Osteoblast (primary cell): ENCODE measurements around the gene LTBP1. TPM values are rescaled to one million over a fixed set of nuclear protein-coding genes. Genes with fewer than 3 reads are reported as not detected.

Source experiments
- DNase-seq: peaks from one replicate; pipeline ENCODE4 v3.0.0; 2011; ENCODE audit warnings: low spot score, mixed read lengths; ENCODE audit not compliant: insufficient read length; ENCODE audit errors: missing footprints
- H2AFZ ChIP-seq: 2 replicates; pipeline ENCODE4 v1.6.0; 2011; ENCODE audit warnings: mild to moderate bottlenecking, low read length
- H3K27ac ChIP-seq: 2 replicates; pipeline ENCODE4 v1.5.1; 2011; ENCODE audit warnings: mild to moderate bottlenecking, low read depth, low read length, moderate library complexity
- H3K27me3 ChIP-seq: 2 replicates; pipeline ENCODE4 v1.6.0; 2012; ENCODE audit warnings: mild to moderate bottlenecking, control low read depth, inconsistent platforms, low read length, moderate library complexity; ENCODE audit not compliant: insufficient read depth
- H3K36me3 ChIP-seq: 2 replicates; pipeline ENCODE4 v1.5.1; 2011; ENCODE audit warnings: mild to moderate bottlenecking, low read length, control low read depth, moderate library complexity; ENCODE audit not compliant: insufficient read depth
- H3K4me1 ChIP-seq: 2 replicates; pipeline ENCODE4 v1.5.1; 2011; ENCODE audit warnings: mild to moderate bottlenecking, low read length, control low read depth, moderate library complexity; ENCODE audit not compliant: insufficient read depth
- H3K4me2 ChIP-seq: 2 replicates; pipeline ENCODE4 v1.6.0; 2011; ENCODE audit warnings: mild to moderate bottlenecking, low read length; ENCODE audit not compliant: insufficient read depth
- H3K4me3 ChIP-seq: fragments of 200-600 bp; sonication (generic); 3 replicates; pipeline ENCODE4 v1.5.1; 2012; ENCODE audit warnings: mild to moderate bottlenecking, low read length, inconsistent platforms; ENCODE audit not compliant: insufficient read depth
- H3K79me2 ChIP-seq: 2 replicates; pipeline ENCODE4 v1.6.0; 2012; ENCODE audit warnings: mild to moderate bottlenecking, low read length, control low read depth, inconsistent platforms; ENCODE audit not compliant: insufficient read depth
- H3K9me3 ChIP-seq: 2 replicates; pipeline ENCODE4 v1.5.1; 2011; ENCODE audit warnings: low read depth, low read length, control low read depth
- H4K20me1 ChIP-seq: 2 replicates; pipeline ENCODE4 v1.6.0; 2012; ENCODE audit warnings: mild to moderate bottlenecking, low read length, control low read depth; ENCODE audit not compliant: insufficient read depth
- total RNA-seq: library from RNA; depleted of rRNA; stranded (reverse); fragments of >200 nt; gene quantifications from 2 replicates; pipeline ENCODE4 v1.2.3, GENCODE V29; 2012
- TF ChIP-seq, protein P1 (sequence below): IDR thresholded peaks from 2 replicates; pipeline ENCODE4 v1.5.1; 2011; ENCODE audit warnings: mild to moderate bottlenecking, low read depth, low read length, moderate library complexity; ENCODE audit errors: extremely low read depth

Gene LTBP1
- total RNA-seq, 1 donor = 224 TPM

DNA sequence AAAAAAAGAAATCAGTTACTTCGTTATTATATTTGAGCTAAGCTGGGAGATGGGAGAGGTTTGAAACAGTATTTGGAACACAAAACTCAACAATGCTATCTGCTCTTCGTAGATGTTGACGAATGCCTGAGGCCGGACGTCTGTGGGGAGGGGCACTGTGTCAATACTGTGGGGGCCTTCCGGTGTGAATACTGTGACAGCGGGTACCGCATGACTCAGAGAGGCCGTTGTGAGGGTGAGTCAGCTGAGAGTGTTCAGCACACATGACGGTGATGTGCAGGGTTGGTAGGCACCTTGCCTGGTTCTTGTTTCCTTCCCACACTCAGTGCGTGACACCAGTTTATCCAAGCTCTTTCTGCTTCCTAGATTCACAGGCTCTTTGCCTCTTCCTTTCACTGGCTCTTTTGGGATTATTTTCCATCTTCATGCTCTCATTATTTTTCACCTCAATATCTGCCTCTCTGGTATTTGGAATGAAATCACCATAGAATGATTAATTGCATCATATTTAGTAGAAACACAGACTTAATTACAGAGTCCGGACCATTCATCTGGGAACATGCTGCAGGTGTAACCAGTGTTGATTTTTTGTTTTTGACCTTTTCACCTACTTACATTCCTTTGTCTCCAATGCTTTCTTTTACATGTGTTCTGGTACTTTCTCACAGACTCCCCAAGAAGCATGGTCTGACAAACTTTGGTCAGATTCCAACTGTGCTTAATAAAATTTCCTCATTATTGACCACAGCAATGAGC, 329.1 kb downstream of the LTBP1 start:
- Histone ChIP-seq H3K27ac (peak overlapping the region; percentile 91), H3K9me3 (no peaks in the 10 kb centered on the region), H3K4me3 (no peak overlapping the region), H4K20me1 (no peaks in the 10 kb centered on the region), H3K79me2 (no peaks in the 10 kb centered on the region), H2AFZ (no peak overlapping the region), H3K4me1 (peaks cover 21% of the 10 kb centered on the region), H3K36me3 (peaks cover 73% of the 10 kb centered on the region), H3K27me3 (no peaks in the 10 kb centered on the region), H3K4me2 (peak overlapping the region; percentile 3)
- DNase-seq = peak; percentile 95
- TF ChIP-seq, protein P1, sequence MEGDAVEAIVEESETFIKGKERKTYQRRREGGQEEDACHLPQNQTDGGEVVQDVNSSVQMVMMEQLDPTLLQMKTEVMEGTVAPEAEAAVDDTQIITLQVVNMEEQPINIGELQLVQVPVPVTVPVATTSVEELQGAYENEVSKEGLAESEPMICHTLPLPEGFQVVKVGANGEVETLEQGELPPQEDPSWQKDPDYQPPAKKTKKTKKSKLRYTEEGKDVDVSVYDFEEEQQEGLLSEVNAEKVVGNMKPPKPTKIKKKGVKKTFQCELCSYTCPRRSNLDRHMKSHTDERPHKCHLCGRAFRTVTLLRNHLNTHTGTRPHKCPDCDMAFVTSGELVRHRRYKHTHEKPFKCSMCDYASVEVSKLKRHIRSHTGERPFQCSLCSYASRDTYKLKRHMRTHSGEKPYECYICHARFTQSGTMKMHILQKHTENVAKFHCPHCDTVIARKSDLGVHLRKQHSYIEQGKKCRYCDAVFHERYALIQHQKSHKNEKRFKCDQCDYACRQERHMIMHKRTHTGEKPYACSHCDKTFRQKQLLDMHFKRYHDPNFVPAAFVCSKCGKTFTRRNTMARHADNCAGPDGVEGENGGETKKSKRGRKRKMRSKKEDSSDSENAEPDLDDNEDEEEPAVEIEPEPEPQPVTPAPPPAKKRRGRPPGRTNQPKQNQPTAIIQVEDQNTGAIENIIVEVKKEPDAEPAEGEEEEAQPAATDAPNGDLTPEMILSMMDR = no peak

DNA sequence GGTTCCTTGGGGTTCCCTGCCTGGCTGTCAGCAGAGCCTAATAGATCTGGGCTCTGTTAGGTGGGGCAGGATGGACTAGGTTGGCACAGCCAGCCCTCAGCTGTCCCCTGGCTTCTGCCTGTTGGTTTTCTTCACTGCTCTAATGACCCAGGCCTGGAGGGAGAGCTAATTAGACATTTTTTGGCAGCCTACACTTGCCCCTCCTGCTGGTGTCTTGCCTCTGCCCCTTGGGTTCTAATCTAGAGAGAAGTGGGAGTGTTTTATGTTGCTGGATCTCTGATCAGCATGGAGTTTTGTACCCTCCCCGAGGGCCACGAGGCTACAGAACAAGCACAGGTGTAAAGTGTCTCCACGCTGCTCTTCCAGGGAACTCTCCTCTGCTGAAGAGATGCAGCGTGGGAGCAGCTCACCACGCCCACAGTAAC, 330.3 kb downstream of the LTBP1 start:
- DNase-seq = no peak
- Histone ChIP-seq H3K27me3 (no peaks in the 10 kb centered on the region), H3K9me3 (no peaks in the 10 kb centered on the region), H3K79me2 (no peaks in the 10 kb centered on the region), H3K27ac (peak overlapping the region; percentile 91), H2AFZ (no peak overlapping the region), H3K4me2 (no peak overlapping the region), H3K4me3 (no peak overlapping the region), H3K36me3 (peaks cover 80% of the 10 kb centered on the region), H3K4me1 (peaks cover 12% of the 10 kb centered on the region), H4K20me1 (no peaks in the 10 kb centered on the region)
- TF ChIP-seq, protein P1 = no peak

DNA sequence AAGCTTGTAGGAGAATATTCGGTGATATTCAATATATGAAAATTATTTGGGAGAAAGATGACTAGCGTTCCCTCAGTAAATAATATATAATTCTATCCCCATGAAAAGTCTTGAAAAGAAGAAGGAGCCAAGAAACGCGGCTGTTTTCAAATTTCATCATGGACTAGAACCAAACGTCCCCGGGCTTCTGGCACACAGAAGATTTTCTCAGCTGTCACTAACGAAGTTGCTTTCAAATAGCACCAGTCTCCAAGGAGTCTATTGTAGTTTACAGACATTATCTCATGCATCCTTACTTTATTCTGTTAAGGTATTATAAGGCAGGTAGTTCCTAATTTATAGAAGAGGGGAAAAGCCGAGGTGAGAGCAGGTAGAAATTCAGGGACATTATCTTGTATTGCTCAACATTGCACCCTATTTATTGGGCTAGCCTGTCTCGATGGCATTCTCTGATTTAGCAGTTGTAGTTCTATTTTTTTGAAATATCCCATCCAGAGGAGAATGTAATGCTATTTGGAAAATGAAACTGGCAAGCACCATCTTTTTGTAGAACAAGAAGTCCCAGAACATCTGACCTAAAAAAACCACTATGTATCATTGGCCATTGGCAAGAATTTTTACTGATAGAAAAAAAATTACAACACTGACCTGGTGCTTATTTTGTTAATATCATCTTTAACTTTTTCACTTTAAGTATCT, 331.6 kb downstream of the LTBP1 start:
- no peak overlapping the region for H2AFZ ChIP-seq
- no peaks in the 10 kb centered on the region for H4K20me1 ChIP-seq
- no peaks in the 10 kb centered on the region for H3K9me3 ChIP-seq
- H3K27me3 ChIP-seq = no peaks in the 10 kb centered on the region
- DNase-seq = no peak
- no peak overlapping the region for H3K27ac ChIP-seq
- no peak overlapping the region for H3K4me2 ChIP-seq
- TF ChIP-seq, protein P1 = no peak
- no peaks in the 10 kb centered on the region for H3K79me2 ChIP-seq
- H3K4me1 ChIP-seq = peaks cover 8% of the 10 kb centered on the region
- no peak overlapping the region for H3K4me3 ChIP-seq
- H3K36me3 ChIP-seq = peaks cover 73% of the 10 kb centered on the region

DNA sequence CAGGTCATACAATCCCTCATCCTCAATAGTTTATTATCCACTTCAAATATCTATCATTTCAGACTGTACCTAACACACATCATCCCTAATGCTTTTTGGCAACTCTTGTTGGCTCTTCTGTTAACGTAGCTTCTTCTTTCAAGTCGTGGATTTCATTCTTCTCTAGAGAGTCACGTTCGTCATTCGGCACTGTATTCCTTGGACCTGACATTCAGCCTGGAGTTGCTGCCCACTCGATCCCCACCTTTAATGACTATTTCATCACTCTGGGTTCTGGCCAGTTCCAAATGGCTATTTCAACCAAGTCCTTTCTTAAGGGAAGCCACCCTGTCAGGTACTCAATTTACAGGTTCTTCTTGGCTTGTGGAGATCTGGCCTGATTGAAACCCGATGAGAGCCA, 337.5 kb downstream of the LTBP1 start:
- Histone ChIP-seq H3K4me1 (peaks cover 4% of the 10 kb centered on the region), H3K36me3 (peaks cover 61% of the 10 kb centered on the region), H4K20me1 (no peaks in the 10 kb centered on the region), H2AFZ (no peak overlapping the region), H3K4me3 (no peak overlapping the region), H3K4me2 (no peak overlapping the region), H3K27me3 (no peaks in the 10 kb centered on the region), H3K27ac (no peak overlapping the region), H3K9me3 (no peaks in the 10 kb centered on the region), H3K79me2 (no peaks in the 10 kb centered on the region)
- TF ChIP-seq, protein P1 = no peak
- no peak for DNase-seq
